ENCODE data around the gene NAPSA. TPM values are rescaled to one million over a fixed set of nuclear protein-coding genes. Genes with fewer than 3 reads are reported as not detected.

Gene NAPSA
- total and polyA plus RNA-seq, 2 donors (not counting 1 experiment from before 2014, with no cell fraction given) = 0.03 to 0.17 TPM

- no peaks in the 10 kb centered on the region for H4K20me1 ChIP-seq (ENCODE audit: control insufficient read depth, extremely low read depth, insufficient read depth, low read length)
- H3K27ac ChIP-seq (ENCODE audit: insufficient read depth, low read length) = no peak overlapping the region
- H3K27me3 ChIP-seq (ENCODE audit: control insufficient read depth, insufficient read depth, low read length) = peaks cover 13% of the 10 kb centered on the region
- H3K4me3 ChIP-seq (replicated peaks in 1 of 4; ENCODE audit: control extremely low read depth in 1 of 4, insufficient read depth in 1 of 4, low read depth in 3 of 4, low read length in 4 of 4) = no peak overlapping the region
- H3K9me3 ChIP-seq (ENCODE audit: control insufficient read depth, insufficient read depth, low read depth, low read length) = no peaks in the 10 kb centered on the region
- H3K4me1 ChIP-seq (ENCODE audit: control insufficient read depth, extremely low read depth, insufficient read depth, low read length) = no peaks in the 10 kb centered on the region
- H3K79me2 ChIP-seq (ENCODE audit: control insufficient read depth, insufficient read depth, low read length) = no peaks in the 10 kb centered on the region
- no peak overlapping the region for H2AFZ ChIP-seq (ENCODE audit: low read length)
- H3K4me2 ChIP-seq (ENCODE audit: extremely low read depth, insufficient read depth, low read length) = no peak overlapping the region
- H3K36me3 ChIP-seq (ENCODE audit: control insufficient read depth, insufficient read depth, low read length) = no peaks in the 10 kb centered on the region
- H3K9ac ChIP-seq (ENCODE audit: insufficient read depth, low read length) = no peak overlapping the region
- TF ChIP-seq EZH2 (IDR thresholded peaks at IDR 0.05; ENCODE audit: low read length, missing control alignments) = no peak
- TF ChIP-seq CTCF (conservative IDR thresholded peaks at IDR 0.05 in 1 of 2, IDR thresholded peaks at IDR 0.05 in 1 of 2; ENCODE audit: low read depth in 1 of 2, low read length in 2 of 2) = no peak
- DNase-seq (ENCODE audit: low read depth in 2 of 2) = no peak
These were observed 33.0 kb downstream of the NAPSA start for GRCh38 chr19:50332244-50333038.

- Histone ChIP-seq H3K9me3 (ENCODE audit: control insufficient read depth, insufficient read depth, low read depth, low read length) (no peaks in the 10 kb centered on the region), H3K79me2 (ENCODE audit: control insufficient read depth, insufficient read depth, low read length) (no peaks in the 10 kb centered on the region), H3K4me2 (ENCODE audit: extremely low read depth, insufficient read depth, low read length) (no peak overlapping the region), H4K20me1 (ENCODE audit: control insufficient read depth, extremely low read depth, insufficient read depth, low read length) (no peaks in the 10 kb centered on the region), H3K4me3 (replicated peaks in 1 of 4; ENCODE audit: control extremely low read depth in 1 of 4, insufficient read depth in 1 of 4, low read depth in 3 of 4, low read length in 4 of 4) (no peak overlapping the region), H3K9ac (ENCODE audit: insufficient read depth, low read length) (no peak overlapping the region), H3K36me3 (ENCODE audit: control insufficient read depth, insufficient read depth, low read length) (no peaks in the 10 kb centered on the region), H3K27ac (ENCODE audit: insufficient read depth, low read length) (no peak overlapping the region), H2AFZ (ENCODE audit: low read length) (no peak overlapping the region), H3K27me3 (ENCODE audit: control insufficient read depth, insufficient read depth, low read length) (peaks cover 16% of the 10 kb centered on the region), H3K4me1 (ENCODE audit: control insufficient read depth, extremely low read depth, insufficient read depth, low read length) (no peaks in the 10 kb centered on the region)
- no peak for TF ChIP-seq CTCF (conservative IDR thresholded peaks at IDR 0.05 in 1 of 2, IDR thresholded peaks at IDR 0.05 in 1 of 2; ENCODE audit: low read depth in 1 of 2, low read length in 2 of 2)
- TF ChIP-seq EZH2 (IDR thresholded peaks at IDR 0.05; ENCODE audit: low read length, missing control alignments) = no peak
- no peak for DNase-seq (ENCODE audit: low read depth in 2 of 2)
These were observed 33.5 kb downstream of the NAPSA start for GRCh38 chr19:50331994-50332243.

GRCh38 chr19:50331221-50331993 lies 34.0 kb downstream of the NAPSA start:
- H3K4me2 ChIP-seq (ENCODE audit: extremely low read depth, insufficient read depth, low read length) = no peak overlapping the region
- no peak overlapping the region for H2AFZ ChIP-seq (ENCODE audit: low read length)

More at GRCh38 chr19:50331221-50331993, 34.0 kb downstream of the NAPSA start:
- Histone ChIP-seq H3K9me3 (ENCODE audit: control insufficient read depth, insufficient read depth, low read depth, low read length) (no peaks in the 10 kb centered on the region), H3K9ac (ENCODE audit: insufficient read depth, low read length) (no peak overlapping the region), H3K79me2 (ENCODE audit: control insufficient read depth, insufficient read depth, low read length) (no peaks in the 10 kb centered on the region), H3K4me1 (ENCODE audit: control insufficient read depth, extremely low read depth, insufficient read depth, low read length) (no peaks in the 10 kb centered on the region), H3K36me3 (ENCODE audit: control insufficient read depth, insufficient read depth, low read length) (no peaks in the 10 kb centered on the region), H3K4me3 (replicated peaks in 1 of 4; ENCODE audit: control extremely low read depth in 1 of 4, insufficient read depth in 1 of 4, low read depth in 3 of 4, low read length in 4 of 4) (no peak overlapping the region), H3K27me3 (ENCODE audit: control insufficient read depth, insufficient read depth, low read length) (peaks cover 17% of the 10 kb centered on the region), H3K27ac (ENCODE audit: insufficient read depth, low read length) (no peak overlapping the region), H4K20me1 (ENCODE audit: control insufficient read depth, extremely low read depth, insufficient read depth, low read length) (no peaks in the 10 kb centered on the region)
- TF ChIP-seq EZH2 (IDR thresholded peaks at IDR 0.05; ENCODE audit: low read length, missing control alignments) (no peak), CTCF (conservative IDR thresholded peaks at IDR 0.05 in 1 of 2, IDR thresholded peaks at IDR 0.05 in 1 of 2; ENCODE audit: low read depth in 1 of 2, low read length in 2 of 2) (no peak)
- no peak for DNase-seq (ENCODE audit: low read depth in 2 of 2)

All from fibroblast of lung (primary cell).